Heart left ventricle (tissue), 16 donors: ENCODE results near the gene TIMM29. TPM values are rescaled to one million over a fixed set of nuclear protein-coding genes. Genes with fewer than 3 reads are reported as not detected.

Source experiments
- ATAC-seq, 4 donors: fragments of 200-7000 bp; cut with Tn5 transposase; one replicate each; pipeline ENCODE4 v1.9.1; 2020 to 2022; ENCODE audit warnings: moderate library complexity in 4 of 4, mild to moderate bottlenecking in 3 of 4, moderate number of reproducible peaks in 1 of 4
- DNase-seq, 5 donors: peaks; one replicate each; pipeline ENCODE4 v3.0.0-alpha.2; 2020
- H3K27ac ChIP-seq, 12 donors: fragments of 200-600 bp; sonication (generic) in 4 of 12; one replicate each; pipeline versions ENCODE4 v1.5.0 to v1.8.0; 2016 to 2022; ENCODE audit warnings: mild to moderate bottlenecking in 2 of 12
- H3K27me3 ChIP-seq, 9 donors: fragments of 200-600 bp; sonication (generic) in 2 of 9; one replicate each; pipeline versions ENCODE4 v1.5.1 to v1.8.0; 2016 to 2022; ENCODE audit warnings: mild to moderate bottlenecking in 3 of 9
- H3K36me3 ChIP-seq, 9 donors: fragments of 200-600 bp; sonication (generic) in 2 of 9; one replicate each; pipeline versions ENCODE4 v1.5.0 to v1.8.0; 2018 to 2022; ENCODE audit warnings: mild to moderate bottlenecking in 2 of 9
- H3K4me1 ChIP-seq, 12 donors: fragments of 200-600 bp; sonication (generic) in 4 of 12; one replicate each; pipeline versions ENCODE4 v1.5.0 to v1.8.0; 2016 to 2022; ENCODE audit warnings: mild to moderate bottlenecking in 3 of 12
- H3K4me3 ChIP-seq, 12 donors: fragments of 200-600 bp; sonication (generic) in 4 of 12; one replicate each; pipeline versions ENCODE4 v1.5.0 to v1.8.0; 2017 to 2022; ENCODE audit warnings: mild to moderate bottlenecking in 9 of 12, moderate library complexity in 4 of 12
- H3K9me3 ChIP-seq, 12 donors: fragments of 200-600 bp; sonication (generic) in 4 of 12; one replicate each; pipeline versions ENCODE4 v1.5.0 to v1.8.0; 2016 to 2022; ENCODE audit warnings: mild to moderate bottlenecking in 1 of 12
- POLR2A ChIP-seq, 2 donors: fragments of 450-650 bp; IDR thresholded peaks; one replicate each; pipeline ENCODE4 v1.6.1; 2017; ENCODE audit warnings: antibody characterized with exemption in 2 of 2, mild to moderate bottlenecking in 2 of 2, moderate library complexity in 2 of 2
- WGBS, 4 donors: extraction: QIAGEN DNeasy Blood & Tissue Kit in 2 of 4; methylation state at CpG; one replicate each; pipeline versions ENCODE4 v1.1.5 to v1.1.7; 2013 to 2018; 5-methylcytosine and 5-hydroxymethylcytosine counted together
- intact Hi-C, 10 donors: fragments of 100-400 bp; cut with DNase I; formaldehyde crosslinking; loops; one replicate each; pipeline versions ENCODE4 v1.11.1 to v1.14.2; 2022
- polyA plus RNA-seq, 2 donors: library from polyadenylated mRNA; stranded (reverse); fragments of 200-250 nt; gene quantifications; one replicate each; pipeline ENCODE4 v1.2.3, GENCODE V29; 2013
- total RNA-seq, 9 donors: library from RNA; depleted of rRNA in 2 of 9; stranded (reverse); fragments of >200 nt in 2 of 9; fragmentation: NEBNext Ultra II Directional in 3 of 9; extraction: Animal tissue kit (Norgen Biotek cat#: 25700) in 3 of 9; gene quantifications; one replicate each; pipeline versions ENCODE4 v1.1.0 to v1.2.4, GENCODE V29; 2016 to 2023
- TF ChIP-seq, protein P1 (sequence below), 12 donors: fragments of 200-600 bp; sonication (generic) in 4 of 12; IDR thresholded peaks; one replicate each; pipeline versions ENCODE4 v1.5.0 to v1.8.0; 2018 to 2022; ENCODE audit warnings: antibody characterized with exemption in 12 of 12, mild to moderate bottlenecking in 5 of 12
- donor health status: ischemic (EF 13 %, LVEDD 7.1; RV severe dilation, severe dysfunction).
- donor health status: healthy with polysubstance abuse.
- donor health status: DM: no; HTN: yes; CAD: no.
- donor health status: DM: no; HTN: no; CAD: no.
- donor health status: ischemic (EF 25% LVEDD 6.9; RV normal size, moderate dysfunction).
- donor health status: ischemic (EF 25% LVEDD 5.7; RV mildly dilated, moderate dysfunction).
- donor health status: healthy.
- donor health status: DM: yes; HTN: yes; CAD: no.
- donor health status: ischemic (EF 35%, LVEDD 5.7; RV mildly dilated, moderate dysfunction).
- donor health status: nonischemic (EF 11% LVEDD 7.7; RV severe dilation, severe dysfunction).
- donor health status: DM: yes; HTN: yes; CAD: no.
- donor health status: PGD.
- donor health status: ischemic (EF 29% LVEDD 5.4; RV normal size, mild dysfunction).
- donor health status: nonischemic (EF 23%, LVEDD 6.1; RV moderate dilation, normal function).

Gene TIMM29
- total and polyA plus RNA-seq, 11 donors: 10.0 to 29.3 (median 14.9) TPM

DNA sequence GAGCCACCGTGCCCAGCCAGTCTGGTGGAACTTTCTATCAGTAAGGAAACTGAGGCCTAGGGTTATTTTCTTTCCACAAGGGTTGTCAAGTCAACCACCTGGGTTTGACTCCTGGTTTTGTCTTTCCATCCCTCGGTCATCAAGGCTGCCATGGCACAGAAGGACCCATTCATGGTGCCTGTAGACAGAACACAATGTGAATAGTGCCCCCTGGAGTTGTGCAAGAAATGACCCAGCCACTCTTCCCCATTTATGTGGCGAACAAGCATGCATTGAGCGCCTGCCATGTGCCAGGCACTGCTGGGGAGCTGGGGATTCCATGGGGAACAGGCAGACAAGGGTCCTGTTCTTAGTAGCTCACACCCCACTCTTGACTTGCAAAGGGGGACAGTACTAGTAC, 36.3 kb downstream of the TIMM29 start:
- H3K27ac ChIP-seq: no peak overlapping the region
- ATAC-seq (no peak), DNase-seq (no peak)
- TF ChIP-seq, protein P1, sequence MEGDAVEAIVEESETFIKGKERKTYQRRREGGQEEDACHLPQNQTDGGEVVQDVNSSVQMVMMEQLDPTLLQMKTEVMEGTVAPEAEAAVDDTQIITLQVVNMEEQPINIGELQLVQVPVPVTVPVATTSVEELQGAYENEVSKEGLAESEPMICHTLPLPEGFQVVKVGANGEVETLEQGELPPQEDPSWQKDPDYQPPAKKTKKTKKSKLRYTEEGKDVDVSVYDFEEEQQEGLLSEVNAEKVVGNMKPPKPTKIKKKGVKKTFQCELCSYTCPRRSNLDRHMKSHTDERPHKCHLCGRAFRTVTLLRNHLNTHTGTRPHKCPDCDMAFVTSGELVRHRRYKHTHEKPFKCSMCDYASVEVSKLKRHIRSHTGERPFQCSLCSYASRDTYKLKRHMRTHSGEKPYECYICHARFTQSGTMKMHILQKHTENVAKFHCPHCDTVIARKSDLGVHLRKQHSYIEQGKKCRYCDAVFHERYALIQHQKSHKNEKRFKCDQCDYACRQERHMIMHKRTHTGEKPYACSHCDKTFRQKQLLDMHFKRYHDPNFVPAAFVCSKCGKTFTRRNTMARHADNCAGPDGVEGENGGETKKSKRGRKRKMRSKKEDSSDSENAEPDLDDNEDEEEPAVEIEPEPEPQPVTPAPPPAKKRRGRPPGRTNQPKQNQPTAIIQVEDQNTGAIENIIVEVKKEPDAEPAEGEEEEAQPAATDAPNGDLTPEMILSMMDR (IDR thresholded peaks at IDR 0.05): no peak
- TF ChIP-seq POLR2A (IDR thresholded peaks at IDR 0.05): no peak
- H3K4me3 ChIP-seq: no peak overlapping the region
- H3K36me3 ChIP-seq: peaks cover 0 to 3% (median 0%) of the 10 kb centered on the region in 9 donors
- WGBS, 4 donors: 96 to 99% (median 98%) methylated on average over 4 of the region's 4 CpGs
- H3K9me3 ChIP-seq: no peaks in the 10 kb centered on the region
- intact Hi-C loops: no loop called here
- no peaks in the 10 kb centered on the region for H3K27me3 ChIP-seq
- H3K4me1 ChIP-seq: peaks cover 0 to 29% (median 17%) of the 10 kb centered on the region in 12 donors

DNA sequence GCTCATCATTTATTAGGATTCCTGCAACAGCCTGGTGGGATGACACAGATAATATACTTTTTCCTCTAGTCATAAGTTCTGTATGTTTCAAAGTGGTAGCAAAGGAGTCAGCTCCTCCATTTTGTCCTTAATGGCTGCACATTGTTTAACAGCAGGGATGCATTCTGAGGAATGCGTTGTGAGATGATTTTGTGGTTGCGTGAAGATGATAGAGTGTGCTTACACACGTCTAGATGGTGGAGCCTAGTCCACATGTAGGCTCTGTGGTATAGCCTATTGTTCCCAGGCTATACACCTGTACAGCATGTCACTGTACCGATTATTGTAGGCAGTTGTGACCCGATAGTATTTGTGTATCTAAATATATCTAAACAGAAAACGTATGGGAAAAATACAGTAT, 36.8 kb downstream of the TIMM29 start:
- ATAC-seq (no peak), DNase-seq (no peak)
- H3K9me3 ChIP-seq: no peaks in the 10 kb centered on the region
- WGBS, 4 donors: 78 to 83% (median 82%) methylated on average over 6 of the region's 6 CpGs
- TF ChIP-seq POLR2A (IDR thresholded peaks at IDR 0.05): no peak
- TF ChIP-seq, protein P1 (IDR thresholded peaks at IDR 0.05): no peak
- H3K27ac ChIP-seq: no peak overlapping the region
- H3K27me3 ChIP-seq: no peaks in the 10 kb centered on the region
- intact Hi-C loops: no loop called here
- H3K4me3 ChIP-seq: no peak overlapping the region
- H3K36me3 ChIP-seq: peaks cover 0 to 3% (median 0%) of the 10 kb centered on the region in 9 donors
- peaks cover 0 to 26% (median 15%) of the 10 kb centered on the region in 12 donors for H3K4me1 ChIP-seq

DNA sequence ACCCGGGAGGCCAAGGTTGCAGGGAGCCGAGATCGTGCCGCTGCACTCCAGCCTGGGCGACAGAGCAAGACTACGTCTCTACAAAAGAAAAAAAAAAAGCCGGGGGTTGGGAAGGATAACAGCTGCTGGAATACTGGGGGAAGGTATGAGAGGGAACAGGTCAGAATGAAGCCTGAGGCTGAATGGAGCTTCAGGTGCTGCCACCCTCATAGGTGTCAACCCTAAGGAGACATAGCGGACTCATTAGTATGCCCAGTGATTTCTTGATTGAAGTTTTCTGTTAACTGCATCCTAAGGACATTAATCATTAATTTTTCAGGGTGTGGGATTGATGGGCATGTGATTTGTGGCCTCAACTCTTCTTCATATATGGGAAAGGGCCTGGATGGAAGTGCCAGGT, 38.2 kb downstream of the TIMM29 start:
- ATAC-seq (no peak), DNase-seq (no peak)
- Histone ChIP-seq H3K4me1 (peaks cover 0 to 25% (median 14%) of the 10 kb centered on the region in 12 donors), H3K27ac (no peak overlapping the region), H3K9me3 (no peaks in the 10 kb centered on the region), H3K4me3 (no peak overlapping the region), H3K36me3 (no peaks in the 10 kb centered on the region), H3K27me3 (no peaks in the 10 kb centered on the region)
- whole genome bisulfite sequencing, 4 donors: 84 to 89% (median 87%) methylated on average over 8 of the region's 8 CpGs
- TF ChIP-seq POLR2A (IDR thresholded peaks at IDR 0.05): no peak
- intact Hi-C loops: no loop called here

DNA sequence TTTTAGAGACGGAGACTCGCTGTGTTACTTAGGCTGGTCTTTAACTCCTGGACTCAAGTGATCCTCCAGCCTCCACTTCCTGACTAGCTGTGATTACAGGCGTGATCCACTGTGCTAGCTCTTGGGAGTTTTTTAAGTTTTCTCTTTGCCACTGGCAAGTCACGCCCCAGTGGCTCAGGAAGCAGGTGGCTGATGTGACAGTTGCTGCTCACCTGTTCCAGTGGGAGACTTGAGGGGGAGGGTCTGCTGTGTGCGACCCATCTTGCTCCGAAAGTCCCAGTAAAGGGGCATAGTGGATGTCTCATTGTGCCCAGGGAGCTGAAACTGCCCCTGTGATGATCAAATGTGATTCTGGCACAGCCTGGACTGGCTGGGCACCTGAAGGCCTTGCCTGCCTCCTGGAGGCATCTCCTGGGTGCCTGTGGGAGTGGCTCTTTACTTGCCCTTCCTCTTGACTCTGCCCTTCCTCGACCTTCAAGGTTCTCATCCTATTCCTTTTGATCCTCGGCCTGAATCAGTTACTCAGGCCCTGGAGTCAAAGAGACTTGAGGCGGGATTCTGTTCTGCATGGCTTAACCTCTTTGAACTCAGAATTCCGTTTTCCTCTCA, 40.0 kb downstream of the TIMM29 start:
- no peak for ATAC-seq
- no peak for DNase-seq
- TF ChIP-seq, protein P1 (IDR thresholded peaks at IDR 0.05): no peak
- no peak for TF ChIP-seq POLR2A (IDR thresholded peaks at IDR 0.05)
- intact Hi-C loops: no loop called here
- H3K4me3 ChIP-seq: no peak overlapping the region
- H3K27me3 ChIP-seq: no peaks in the 10 kb centered on the region
- no peaks in the 10 kb centered on the region for H3K9me3 ChIP-seq
- no peaks in the 10 kb centered on the region for H3K36me3 ChIP-seq
- peak overlapping the region in 2 of 12 donors; percentile 27 to 34 for H3K27ac ChIP-seq
- WGBS, 4 donors: 59 to 62% (median 61%) methylated on average over 8 to 10 of the region's 10 CpGs
- peaks cover 0 to 18% (median 6%) of the 10 kb centered on the region in 12 donors for H3K4me1 ChIP-seq
